Activated CD4-positive, alpha-beta T cell treated with anti-CD3 and anti-CD28 coated beads for 36 hours (primary cell): ENCODE measurements around the gene ASTN1. TPM values are rescaled to one million over a fixed set of nuclear protein-coding genes. Genes with fewer than 3 reads are reported as not detected.
"Not testable (repeated sequence)": the region's sequence is repeated elsewhere in the genome, so short reads cannot be mapped to it uniquely, and the experiment has no call there.

ENCODE experiments used
- ATAC-seq: fragments of 200-7000 bp; cut with Tn5 transposase; one replicate; pipeline ENCODE4 v1.10.0; 2021; ENCODE audit warnings: mild to moderate bottlenecking, moderate library complexity
- CTCF ChIA-PET: fragments of 350-600 bp; sonication (Branson Sonifier 250); formaldehyde crosslinking; loops from one replicate; lab custom pipeline; 2021; ENCODE audit warnings: antibody characterized with exemption; lab: Charles Lee
- POLR2A ChIA-PET: fragments of 350-600 bp; sonication (Branson Sonifier 250); formaldehyde crosslinking; loops from one replicate; lab custom pipeline; 2021; ENCODE audit warnings: antibody characterized with exemption, inconsistent platforms; lab: Charles Lee
- DNase-seq: peaks from one replicate; pipeline ENCODE4 v3.0.0-alpha.2; 2020
- H3K27ac Mint-ChIP-seq: one replicate; pipeline ENCODE4 v1.8.0; 2021; ENCODE audit warnings: mixed read lengths
- H3K27me3 Mint-ChIP-seq: one replicate; pipeline ENCODE4 v1.8.0; 2021; ENCODE audit warnings: mixed read lengths
- H3K36me3 Mint-ChIP-seq: one replicate; pipeline ENCODE4 v1.8.0; 2021; ENCODE audit warnings: low read depth, mixed read lengths
- H3K4me1 Mint-ChIP-seq: one replicate; pipeline ENCODE4 v1.8.0; 2021; ENCODE audit warnings: mixed read lengths
- H3K4me3 Mint-ChIP-seq: one replicate; pipeline ENCODE4 v1.8.0; 2021; ENCODE audit warnings: mild to moderate bottlenecking, moderate library complexity, mixed read lengths
- H3K9me3 Mint-ChIP-seq: one replicate; pipeline ENCODE4 v1.8.0; 2021; ENCODE audit warnings: low read depth, mixed read lengths
- intact Hi-C, 2 experiments: fragments of 100-400 bp; cut with DNase I in 1 of 2; cut with micrococcal nuclease in 1 of 2; formaldehyde crosslinking; loops; one replicate each; pipeline versions ENCODE4 v1.14.2 to v1.15.1; 2022 to 2024; cut with DNase I, micrococcal nuclease
- total RNA-seq, 2 experiments: library from RNA; stranded (reverse); gene quantifications; one replicate each; pipeline ENCODE4 v1.2.3, GENCODE V29; 2021

ASTN1 gene
- total RNA-seq, 2 experiments from 2014 or later: not detected

GRCh38 chr1:177091040-177091439 is 73.5 kb downstream of the ASTN1 start:
- no peaks in the 10 kb centered on the region for H3K4me1 Mint-ChIP-seq
- POLR2A ChIA-PET: no interaction called here
- H3K36me3 Mint-ChIP-seq: no peaks in the 10 kb centered on the region
- H3K9me3 Mint-ChIP-seq: no peaks in the 10 kb centered on the region
- ATAC-seq (no peak), DNase-seq (no peak)
- H3K4me3 Mint-ChIP-seq: no peak overlapping the region
- intact Hi-C loops: no loop called here
- no peak overlapping the region for H3K27ac Mint-ChIP-seq
- CTCF ChIA-PET: no interaction called here
- H3K27me3 Mint-ChIP-seq: no peaks in the 10 kb centered on the region

GRCh38 chr1:177088966-177089365 is 75.5 kb downstream of the ASTN1 start:
- intact Hi-C loops: no loop called here
- Mint-ChIP-seq H3K36me3 (no peaks in the 10 kb centered on the region), H3K27ac (no peak overlapping the region), H3K9me3 (no peaks in the 10 kb centered on the region), H3K27me3 (no peaks in the 10 kb centered on the region), H3K4me3 (no peak overlapping the region), H3K4me1 (no peaks in the 10 kb centered on the region)
- DNase-seq: no peak
- no peak for ATAC-seq
- POLR2A ChIA-PET: no interaction called here
- CTCF ChIA-PET: no interaction called here

- intact Hi-C loops: no loop called here
- ChIA-PET CTCF (no interaction called here), POLR2A (no interaction called here)
- no peaks in the 10 kb centered on the region for H3K27me3 Mint-ChIP-seq
- ATAC-seq: no peak
- no peaks in the 10 kb centered on the region for H3K9me3 Mint-ChIP-seq
- H3K4me1 Mint-ChIP-seq: no peaks in the 10 kb centered on the region
- H3K36me3 Mint-ChIP-seq: no peaks in the 10 kb centered on the region
- H3K27ac Mint-ChIP-seq: no peak overlapping the region
- no peak overlapping the region for H3K4me3 Mint-ChIP-seq
- DNase-seq: no peak
Observed at GRCh38 chr1:177082855-177083693, 81.4 kb downstream of the ASTN1 start.

- ChIA-PET CTCF (no interaction called here), POLR2A (no interaction called here)
- no peak for ATAC-seq
- Mint-ChIP-seq H3K27me3 (no peaks in the 10 kb centered on the region), H3K4me3 (no peak overlapping the region), H3K9me3 (no peaks in the 10 kb centered on the region), H3K27ac (no peak overlapping the region), H3K36me3 (no peaks in the 10 kb centered on the region), H3K4me1 (no peaks in the 10 kb centered on the region)
- intact Hi-C loops: no loop called here
- no peak for DNase-seq
Observed at GRCh38 chr1:177080564-177080963, 83.9 kb downstream of the ASTN1 start.

- Mint-ChIP-seq H3K27ac (no peak overlapping the region), H3K9me3 (no peaks in the 10 kb centered on the region), H3K4me1 (no peaks in the 10 kb centered on the region), H3K27me3 (no peaks in the 10 kb centered on the region), H3K36me3 (no peaks in the 10 kb centered on the region), H3K4me3 (no peak overlapping the region)
- ChIA-PET CTCF (no interaction called here), POLR2A (no interaction called here)
- intact Hi-C loops: no loop called here
- ATAC-seq: no peak
- no peak for DNase-seq
Observed at GRCh38 chr1:177077734-177078499, 86.6 kb downstream of the ASTN1 start.

- POLR2A ChIA-PET: no interaction called here
- intact Hi-C loops: no loop called here
Observed at GRCh38 chr1:177077006-177077405, 87.5 kb downstream of the ASTN1 start.

GRCh38 chr1:177074811-177075210 is 89.7 kb downstream of the ASTN1 start:
- H3K36me3 Mint-ChIP-seq, DNase-seq, intact Hi-C loops, POLR2A ChIA-PET, H3K4me1 Mint-ChIP-seq, H3K27ac Mint-ChIP-seq, ATAC-seq, H3K4me3 Mint-ChIP-seq, CTCF ChIA-PET, H3K9me3 Mint-ChIP-seq, H3K27me3 Mint-ChIP-seq: not testable (repeated sequence)

More at GRCh38 chr1:177077006-177077405, 87.5 kb downstream of the ASTN1 start:
- H3K9me3 Mint-ChIP-seq: no peaks in the 10 kb centered on the region
- ATAC-seq (no peak), DNase-seq (no peak)
- no peaks in the 10 kb centered on the region for H3K4me1 Mint-ChIP-seq
- no peak overlapping the region for H3K27ac Mint-ChIP-seq
- H3K36me3 Mint-ChIP-seq: no peaks in the 10 kb centered on the region
- no peak overlapping the region for H3K4me3 Mint-ChIP-seq
- no peaks in the 10 kb centered on the region for H3K27me3 Mint-ChIP-seq
- CTCF ChIA-PET: no interaction called here

- H3K9me3 Mint-ChIP-seq: peaks cover 2% of the 10 kb centered on the region
- no peaks in the 10 kb centered on the region for H3K27me3 Mint-ChIP-seq
- ChIA-PET POLR2A (interaction anchor here (0.6 kb wide), 1 partner anchor 783 kb away, joined by 5 read pairs; no protein-coding TSS in a partner anchor), CTCF (no interaction called here)
- H3K36me3 Mint-ChIP-seq: no peaks in the 10 kb centered on the region
- ATAC-seq: no peak
- DNase-seq: no peak
- no peaks in the 10 kb centered on the region for H3K4me1 Mint-ChIP-seq
- no peak overlapping the region for H3K4me3 Mint-ChIP-seq
- no peak overlapping the region for H3K27ac Mint-ChIP-seq
- intact Hi-C loops: no loop called here
Observed at GRCh38 chr1:177069490-177069889, 95.0 kb downstream of the ASTN1 start.

- no peak overlapping the region for H3K27ac Mint-ChIP-seq
- H3K27me3 Mint-ChIP-seq: no peaks in the 10 kb centered on the region
- intact Hi-C loops: no loop called here
- H3K4me1 Mint-ChIP-seq: no peaks in the 10 kb centered on the region
- peaks cover 2% of the 10 kb centered on the region for H3K9me3 Mint-ChIP-seq
- no peak for DNase-seq
- H3K36me3 Mint-ChIP-seq: no peaks in the 10 kb centered on the region
- POLR2A ChIA-PET: no interaction called here
- CTCF ChIA-PET: no interaction called here
- no peak overlapping the region for H3K4me3 Mint-ChIP-seq
- no peak for ATAC-seq
Observed at GRCh38 chr1:177067752-177068410, 96.6 kb downstream of the ASTN1 start.

GRCh38 chr1:177065430-177065829 is 99.1 kb downstream of the ASTN1 start:
- ChIA-PET CTCF (interaction anchor here (0.6 kb wide), 1 partner anchor 100 kb away, joined by 3 read pairs; no protein-coding TSS in a partner anchor), POLR2A (no interaction called here)
- peaks cover 2% of the 10 kb centered on the region for H3K9me3 Mint-ChIP-seq
- no peaks in the 10 kb centered on the region for H3K27me3 Mint-ChIP-seq
- no peaks in the 10 kb centered on the region for H3K4me1 Mint-ChIP-seq
- H3K4me3 Mint-ChIP-seq: no peak overlapping the region
- ATAC-seq (no peak), DNase-seq (no peak)
- no peaks in the 10 kb centered on the region for H3K36me3 Mint-ChIP-seq
- intact Hi-C loops: no loop called here
- no peak overlapping the region for H3K27ac Mint-ChIP-seq

- Mint-ChIP-seq H3K27me3 (no peaks in the 10 kb centered on the region), H3K4me1 (no peaks in the 10 kb centered on the region), H3K9me3 (peaks cover 2% of the 10 kb centered on the region), H3K27ac (no peak overlapping the region), H3K4me3 (no peak overlapping the region), H3K36me3 (no peaks in the 10 kb centered on the region)
- intact Hi-C loops: no loop called here
- ChIA-PET CTCF (no interaction called here), POLR2A (no interaction called here)
- ATAC-seq (no peak), DNase-seq (no peak)
Observed at GRCh38 chr1:177063648-177064047, 100.9 kb downstream of the ASTN1 start.
